Epidermal melanocyte (primary cell): Measurements from ENCODE around the gene DHRS12.

ENCODE experiments used
- DNase-seq: peaks from one replicate; pipeline ENCODE4 v3.0.0; 2011; ENCODE audit warnings: low spot score; ENCODE audit not compliant: insufficient read length

DHRS12 gene

GRCh38 chr13:51803422-51804294 is at the start of gene DHRS12:
TSS of gene DHRS12 (minus strand) at chr13:51804163. CDS start at chr13:51799659, 4,504 bp downstream.
- peak; percentile 73 for DNase-seq

- DNase-seq = no peak
These were observed 45.5 kb upstream of the DHRS12 start for GRCh38 chr13:51849145-51850101.

- no peak for DNase-seq
These were observed 44.7 kb upstream of the DHRS12 start for GRCh38 chr13:51848674-51849073.

GRCh38 chr13:51846756-51847155 is 42.8 kb upstream of the DHRS12 start:
- DNase-seq = no peak

- no peak for DNase-seq
These were observed 41.8 kb upstream of the DHRS12 start for GRCh38 chr13:51845574-51846318.

- peak; percentile 87 for DNase-seq
These were observed 41.1 kb upstream of the DHRS12 start, which contains the start of gene TMEM272 for GRCh38 chr13:51844862-51845573. TSS of gene TMEM272 (minus strand) at chr13:51845177. CDS start at chr13:51838530, 6,647 bp downstream.

- DNase-seq = no peak
These were observed 39.6 kb upstream of the DHRS12 start for GRCh38 chr13:51843529-51843928.

- no peak for DNase-seq
These were observed 37.8 kb upstream of the DHRS12 start for GRCh38 chr13:51841732-51842131.

GRCh38 chr13:51840917-51841316 is 37.0 kb upstream of the DHRS12 start:
- no peak for DNase-seq

GRCh38 chr13:51839711-51840540 is 36.0 kb upstream of the DHRS12 start:
- no peak for DNase-seq

- DNase-seq = no peak
These were observed 34.4 kb upstream of the DHRS12 start for GRCh38 chr13:51838240-51838846.

GRCh38 chr13:51837016-51837415 is 33.1 kb upstream of the DHRS12 start:
- no peak for DNase-seq

GRCh38 chr13:51834581-51835171 is 30.7 kb upstream of the DHRS12 start:
- DNase-seq = no peak

GRCh38 chr13:51833980-51834379 is 30.0 kb upstream of the DHRS12 start:
- DNase-seq = no peak

- DNase-seq = peak; percentile 70
These were observed 28.6 kb upstream of the DHRS12 start for GRCh38 chr13:51832471-51833152.

GRCh38 chr13:51831519-51831918 is 27.6 kb upstream of the DHRS12 start:
- DNase-seq = no peak

GRCh38 chr13:51829568-51829899 is 25.6 kb upstream of the DHRS12 start:
- no peak for DNase-seq
